BJ (cell line): Measurements from ENCODE around the gene TIMP1. TPM values are rescaled to one million over a fixed set of nuclear protein-coding genes. Genes with fewer than 3 reads are reported as not detected.
A peak's percentile ranks its signal among the peaks of the same experiment; 100 is the strongest.

ENCODE experiments used
- CTCF ChIA-PET: fragments of 350-600 bp; formaldehyde crosslinking; extraction: SDS; loops from one replicate; lab custom pipeline; 2021; ENCODE audit warnings: antibody characterized with exemption, inconsistent platforms; lab: Yijun Ruan, JAX
- POLR2A ChIA-PET: fragments of 300-600 bp; sonication (Branson Sonifier 250); formaldehyde crosslinking; extraction: SDS; loops from one replicate; lab custom pipeline; 2021; ENCODE audit warnings: antibody characterized with exemption; lab: Charles Lee
- DNase-seq: peaks from one replicate; pipeline ENCODE4 v3.0.0-alpha.2; 2011; ENCODE audit warnings: low read depth
- H3K27me3 ChIP-seq: 2 replicates; pipeline ENCODE4 v1.6.0; 2011; ENCODE audit warnings: low read length; ENCODE audit not compliant: control insufficient read depth, insufficient read depth
- H3K36me3 ChIP-seq: 2 replicates; pipeline ENCODE4 v1.5.1; 2011; ENCODE audit warnings: low read length; ENCODE audit not compliant: control insufficient read depth, insufficient read depth
- H3K4me3 ChIP-seq: 2 replicates; pipeline ENCODE4 v1.5.1; 2011; ENCODE audit warnings: low read depth, mild to moderate bottlenecking, control low read depth, low read length
- CTCF ChIP-seq: IDR thresholded peaks from 2 replicates; pipeline ENCODE4 v1.5.1; 2011; ENCODE audit warnings: low read depth, mild to moderate bottlenecking, control low read depth, inconsistent platforms, low read length, moderate library complexity; ENCODE audit not compliant: insufficient read depth
- polyA plus RNA-seq: library from polyadenylated mRNA; depleted of rRNA; stranded (reverse); fragments of >200 nt; gene quantifications from 2 replicates; pipeline ENCODE4 v1.2.3, GENCODE V29; 2011

The TIMP1 gene
- polyA plus RNA-seq, 1 experiment = 1,870 TPM

GRCh38 chrX:47618923-47619485, 36.8 kb downstream of the TIMP1 start:
- 0 out of 2 replicates have a peak, but pooled peaks cover 3% of the 10 kb centered on the region for H3K27me3 ChIP-seq
- H3K36me3 ChIP-seq = no peaks in the 10 kb centered on the region
- no peak overlapping the region for H3K4me3 ChIP-seq
- DNase-seq = no peak
- TF ChIP-seq CTCF = no peak
- ChIA-PET CTCF (no interaction called here), POLR2A (no interaction called here)

- Histone ChIP-seq H3K36me3 (no peaks in the 10 kb centered on the region), H3K27me3 (0 out of 2 replicates have a peak, but pooled peaks cover 3% of the 10 kb centered on the region), H3K4me3 (peak within 1 kb of the TSS; percentile 32)
- POLR2A ChIA-PET = no interaction called here
- DNase-seq = no peak
- CTCF ChIA-PET = no interaction called here
- TF ChIP-seq CTCF = no peak
Observed at GRCh38 chrX:47619486-47620302, 37.5 kb downstream of the TIMP1 start, which contains the start of gene SYN1. Gene SYN1, minus strand, starts transcription at chrX:47619857. Its CDS starts 129 bp downstream, at chrX:47619728.

GRCh38 chrX:47620303-47620685, 38.1 kb downstream of the TIMP1 start:
- no peak overlapping the region for H3K4me3 ChIP-seq
- H3K36me3 ChIP-seq = no peaks in the 10 kb centered on the region
- TF ChIP-seq CTCF = no peak
- no peak for DNase-seq
- POLR2A ChIA-PET = no interaction called here
- CTCF ChIA-PET = no interaction called here
- 0 out of 2 replicates have a peak, but pooled peaks cover 3% of the 10 kb centered on the region for H3K27me3 ChIP-seq

GRCh38 chrX:47621851-47622250, 39.6 kb downstream of the TIMP1 start:
- Histone ChIP-seq H3K4me3 (no peak overlapping the region), H3K27me3 (0 out of 2 replicates have a peak, but pooled peaks cover 3% of the 10 kb centered on the region), H3K36me3 (no peaks in the 10 kb centered on the region)
- DNase-seq = no peak
- ChIA-PET CTCF (no interaction called here), POLR2A (no interaction called here)
- TF ChIP-seq CTCF = no peak

GRCh38 chrX:47623540-47624027, 41.3 kb downstream of the TIMP1 start:
- Histone ChIP-seq H3K36me3 (no peaks in the 10 kb centered on the region), H3K4me3 (peak overlapping the region; percentile 39), H3K27me3 (no peaks in the 10 kb centered on the region)
- CTCF ChIA-PET = no interaction called here
- TF ChIP-seq CTCF = no peak
- POLR2A ChIA-PET = no interaction called here
- DNase-seq = no peak
